ENCODE data around the gene PCDHB10. TPM values are rescaled to one million over a fixed set of nuclear protein-coding genes. Genes with fewer than 3 reads are reported as not detected.
"Not testable (repeated sequence)": the region's sequence is repeated elsewhere in the genome, so short reads cannot be mapped to it uniquely, and the experiment has no call there.

Gene PCDHB10
- polyA plus RNA-seq (2012; ENCODE audit: low read depth, missing spikeins): not detected

DNA sequence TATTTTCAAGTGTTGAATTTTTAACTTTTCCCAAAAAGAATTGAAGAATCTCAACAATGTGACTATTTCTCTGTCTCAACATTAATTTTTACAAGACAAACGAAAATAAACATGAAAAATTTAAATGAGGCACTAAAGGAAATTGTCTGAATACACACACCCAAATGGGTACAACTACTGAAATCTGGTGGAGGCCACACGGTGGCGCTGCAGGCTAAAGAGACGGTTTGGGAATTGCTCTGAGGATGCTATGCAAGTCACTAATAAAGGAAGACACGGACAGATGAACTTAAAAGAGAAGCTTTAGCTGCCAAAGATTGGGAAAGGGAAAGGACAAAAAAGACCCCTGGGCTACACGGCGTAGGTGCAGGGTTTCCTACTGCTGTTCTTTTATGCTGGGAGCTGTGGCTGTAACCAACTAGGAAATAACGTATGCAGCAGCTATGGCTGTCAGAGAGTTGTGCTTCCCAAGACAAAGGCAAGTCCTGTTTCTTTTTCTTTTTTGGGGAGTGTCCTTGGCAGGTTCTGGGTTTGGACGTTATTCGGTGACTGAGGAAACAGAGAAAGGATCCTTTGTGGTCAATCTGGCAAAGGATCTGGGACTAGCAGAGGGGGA is at the start of gene PCDHB10:
PCDHB10 (plus strand) TSS at position 244 of the 616 bp plus-strand sequence; CDS start at position 444, 200 bp downstream.
- TF ChIP-seq POU2F2 (IDR thresholded peaks at IDR 0.05; ENCODE audit: low read depth, low read length) (no peak), POLR2AphosphoS5 (IDR thresholded peaks at IDR 0.05; ENCODE audit: low read depth, low read length) (no peak), PAX5 (IDR thresholded peaks at IDR 0.05; ENCODE audit: insufficient read depth, low read length, severe bottlenecking) (no peak), TAF1 (IDR thresholded peaks at IDR 0.05; ENCODE audit: low read depth, low read length) (no peak), POLR2A (IDR thresholded peaks at IDR 0.05; ENCODE audit: low read depth, low read length) (no peak), SPI1 (IDR thresholded peaks at IDR 0.05; ENCODE audit: low read depth, low read length) (no peak)
- DNase-seq (ENCODE audit: insufficient read length, low spot score) (no peak), FAIRE-seq (no peak)

- FAIRE-seq (no peak), DNase-seq (ENCODE audit: insufficient read length, low spot score) (no peak)
- no peak for TF ChIP-seq PAX5 (IDR thresholded peaks at IDR 0.05; ENCODE audit: insufficient read depth, low read length, severe bottlenecking)
- no peak for TF ChIP-seq POLR2A (IDR thresholded peaks at IDR 0.05; ENCODE audit: low read depth, low read length)
Observed at GRCh38 chr5:141149812-141150211, 42.3 kb upstream of the PCDHB10 start, which contains the start of gene PCDHB6. TSS of gene PCDHB6 (plus strand) at chr5:141150057. CDS start at chr5:141150258, 201 bp downstream.

GRCh38 chr5:141150224-141150992 is 41.7 kb upstream of the PCDHB10 start:
- TF ChIP-seq POU2F2 (IDR thresholded peaks at IDR 0.05; ENCODE audit: low read depth, low read length) (no peak), PAX5 (IDR thresholded peaks at IDR 0.05; ENCODE audit: insufficient read depth, low read length, severe bottlenecking) (no peak), POLR2A (IDR thresholded peaks at IDR 0.05; ENCODE audit: low read depth, low read length) (no peak), SPI1 (IDR thresholded peaks at IDR 0.05; ENCODE audit: low read depth, low read length) (no peak), TAF1 (IDR thresholded peaks at IDR 0.05; ENCODE audit: low read depth, low read length) (no peak), POLR2AphosphoS5 (IDR thresholded peaks at IDR 0.05; ENCODE audit: low read depth, low read length) (no peak)
- FAIRE-seq (no peak), DNase-seq (ENCODE audit: insufficient read length, low spot score) (no peak)

- no peak for FAIRE-seq
- TF ChIP-seq SPI1 (IDR thresholded peaks at IDR 0.05; ENCODE audit: low read depth, low read length): no peak
- no peak for TF ChIP-seq POLR2A (IDR thresholded peaks at IDR 0.05; ENCODE audit: low read depth, low read length)
- no peak for TF ChIP-seq PAX5 (IDR thresholded peaks at IDR 0.05; ENCODE audit: insufficient read depth, low read length, severe bottlenecking)
- no peak for TF ChIP-seq TAF1 (IDR thresholded peaks at IDR 0.05; ENCODE audit: low read depth, low read length)
- no peak for TF ChIP-seq POU2F2 (IDR thresholded peaks at IDR 0.05; ENCODE audit: low read depth, low read length)
- TF ChIP-seq POLR2AphosphoS5 (IDR thresholded peaks at IDR 0.05; ENCODE audit: low read depth, low read length): no peak
- no peak for DNase-seq (ENCODE audit: insufficient read length, low spot score)
Observed at GRCh38 chr5:141150993-141151325, 41.2 kb upstream of the PCDHB10 start.

GRCh38 chr5:141151632-141152031 is 40.5 kb upstream of the PCDHB10 start:
- not testable (repeated sequence) for FAIRE-seq; DNase-seq (ENCODE audit: insufficient read length, low spot score)

DNA sequence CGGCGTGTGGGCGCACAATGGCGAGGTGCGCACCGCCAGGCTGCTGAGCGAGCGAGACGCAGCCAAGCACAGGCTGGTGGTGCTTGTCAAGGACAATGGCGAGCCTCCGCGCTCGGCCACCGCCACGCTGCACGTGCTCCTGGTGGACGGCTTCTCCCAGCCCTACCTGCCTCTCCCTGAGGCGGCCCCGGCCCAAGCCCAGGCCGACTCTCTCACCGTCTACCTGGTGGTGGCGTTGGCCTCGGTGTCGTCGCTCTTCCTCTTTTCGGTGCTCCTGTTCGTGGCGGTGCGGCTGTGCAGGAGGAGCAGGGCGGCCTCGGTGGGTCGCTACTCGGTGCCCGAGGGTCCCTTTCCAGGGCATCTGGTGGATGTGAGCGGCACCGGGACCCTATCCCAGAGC is 40.1 kb upstream of the PCDHB10 start:
- not testable (repeated sequence) for FAIRE-seq; DNase-seq (ENCODE audit: insufficient read length, low spot score)

- TF ChIP-seq TAF1 (IDR thresholded peaks at IDR 0.05; ENCODE audit: low read depth, low read length) (no peak), POLR2AphosphoS5 (IDR thresholded peaks at IDR 0.05; ENCODE audit: low read depth, low read length) (no peak), POU2F2 (IDR thresholded peaks at IDR 0.05; ENCODE audit: low read depth, low read length) (no peak), SPI1 (IDR thresholded peaks at IDR 0.05; ENCODE audit: low read depth, low read length) (no peak)
- no peak for FAIRE-seq
- no peak for DNase-seq (ENCODE audit: insufficient read length, low spot score)
Observed at GRCh38 chr5:141155540-141156374, 36.4 kb upstream of the PCDHB10 start.

DNA sequence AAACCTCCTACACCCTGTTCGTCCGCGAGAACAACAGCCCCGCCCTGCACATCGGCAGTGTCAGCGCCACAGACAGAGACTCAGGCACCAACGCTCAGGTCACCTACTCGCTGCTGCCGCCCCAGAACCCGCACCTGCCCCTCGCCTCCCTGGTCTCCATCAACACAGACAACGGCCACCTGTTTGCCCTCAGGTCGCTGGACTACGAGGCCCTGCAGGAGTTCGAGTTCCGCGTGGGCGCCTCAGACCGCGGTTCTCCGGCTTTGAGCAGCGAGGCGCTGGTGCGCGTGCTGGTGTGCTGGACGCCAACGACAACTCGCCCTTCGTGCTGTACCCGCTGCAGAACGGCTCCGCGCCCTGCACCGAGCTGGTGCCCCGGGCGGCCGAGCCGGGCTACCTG is 34.8 kb upstream of the PCDHB10 start:
- not testable (repeated sequence) for DNase-seq (ENCODE audit: insufficient read length, low spot score); FAIRE-seq

- FAIRE-seq; DNase-seq (ENCODE audit: insufficient read length, low spot score): not testable (repeated sequence)
Observed at GRCh38 chr5:141157901-141158300, 34.3 kb upstream of the PCDHB10 start.

GRCh38 chr5:141172381-141173204 is 19.6 kb upstream of the PCDHB10 start, which contains the start of gene PCDHB7:
TSS of gene PCDHB7 (plus strand) at chr5:141172644. CDS start at chr5:141172836, 192 bp downstream.
- no peak for FAIRE-seq

GRCh38 chr5:141174291-141175104 is 17.7 kb upstream of the PCDHB10 start:
- not testable (repeated sequence) for FAIRE-seq; DNase-seq (ENCODE audit: insufficient read length, low spot score)

More at GRCh38 chr5:141172381-141173204, 19.6 kb upstream of the PCDHB10 start, which contains the start of gene PCDHB7:
- TF ChIP-seq POLR2AphosphoS5 (IDR thresholded peaks at IDR 0.05; ENCODE audit: low read depth, low read length): no peak
- TF ChIP-seq POLR2A (IDR thresholded peaks at IDR 0.05; ENCODE audit: low read depth, low read length): no peak
- no peak for TF ChIP-seq SPI1 (IDR thresholded peaks at IDR 0.05; ENCODE audit: low read depth, low read length)
- TF ChIP-seq PAX5 (IDR thresholded peaks at IDR 0.05; ENCODE audit: insufficient read depth, low read length, severe bottlenecking): no peak
- TF ChIP-seq POU2F2 (IDR thresholded peaks at IDR 0.05; ENCODE audit: low read depth, low read length): no peak
- TF ChIP-seq TAF1 (IDR thresholded peaks at IDR 0.05; ENCODE audit: low read depth, low read length): no peak
- no peak for DNase-seq (ENCODE audit: insufficient read length, low spot score)

Data from GM12891 (cell line).